ENCODE measurements around the gene ZPLD1. TPM values are rescaled to one million over a fixed set of nuclear protein-coding genes. Genes with fewer than 3 reads are reported as not detected.

ZPLD1 gene
- total RNA-seq, 1 donor from 2014 or later = 0.45 TPM

DNA sequence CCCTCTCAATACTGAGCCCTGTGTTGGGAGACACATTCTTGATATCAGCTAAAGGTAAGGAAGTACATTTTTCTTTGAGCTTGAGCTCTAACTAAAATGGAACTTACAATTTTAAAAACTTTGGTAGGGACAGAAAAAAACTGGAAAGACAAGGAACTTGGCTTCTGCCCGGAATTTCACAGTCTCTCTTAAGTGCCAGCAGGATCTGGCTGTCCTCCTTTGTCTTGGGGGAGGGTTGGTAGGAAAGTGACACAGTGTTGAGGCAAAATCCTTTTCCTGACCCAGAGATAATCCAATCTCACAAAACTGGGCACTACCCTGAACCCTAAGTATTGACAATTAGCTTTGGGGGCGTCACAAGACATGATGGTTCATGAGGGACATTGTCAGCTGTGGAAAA is 45.3 kb downstream of the ZPLD1 start:
- no peak overlapping the region for H3K4me3 ChIP-seq (ENCODE audit: insufficient read depth, low read depth, low read length)
- H3K9ac ChIP-seq (ENCODE audit: low read length) = no peak overlapping the region
- no peaks in the 10 kb centered on the region for H4K20me1 ChIP-seq (ENCODE audit: insufficient read depth, low read length)
- no peak for FAIRE-seq
- H3K4me2 ChIP-seq (ENCODE audit: low read length) = no peak overlapping the region
- no peaks in the 10 kb centered on the region for H3K9me3 ChIP-seq (ENCODE audit: insufficient read depth, low read depth, low read length)
- no peaks in the 10 kb centered on the region for H3K79me2 ChIP-seq (ENCODE audit: insufficient read depth, low read length)
- Mint-ChIP-seq H3K27me3 (ENCODE audit: low read depth, unreplicated experiment) (no peaks in the 10 kb centered on the region), H3K4me3 (ENCODE audit: unreplicated experiment) (no peak overlapping the region), H3K9me3 (ENCODE audit: unreplicated experiment) (no peaks in the 10 kb centered on the region), H3K4me1 (ENCODE audit: low read depth, unreplicated experiment) (no peaks in the 10 kb centered on the region), H3K27ac (ENCODE audit: unreplicated experiment) (no peak overlapping the region), H3K36me3 (ENCODE audit: low read depth, unreplicated experiment) (no peaks in the 10 kb centered on the region)
- H3K27ac ChIP-seq (ENCODE audit: low read depth, low read length) = no peak overlapping the region
- no peak for TF ChIP-seq EZH2 (IDR thresholded peaks at IDR 0.05; ENCODE audit: insufficient read depth, low read length)
- TF ChIP-seq, protein P1, sequence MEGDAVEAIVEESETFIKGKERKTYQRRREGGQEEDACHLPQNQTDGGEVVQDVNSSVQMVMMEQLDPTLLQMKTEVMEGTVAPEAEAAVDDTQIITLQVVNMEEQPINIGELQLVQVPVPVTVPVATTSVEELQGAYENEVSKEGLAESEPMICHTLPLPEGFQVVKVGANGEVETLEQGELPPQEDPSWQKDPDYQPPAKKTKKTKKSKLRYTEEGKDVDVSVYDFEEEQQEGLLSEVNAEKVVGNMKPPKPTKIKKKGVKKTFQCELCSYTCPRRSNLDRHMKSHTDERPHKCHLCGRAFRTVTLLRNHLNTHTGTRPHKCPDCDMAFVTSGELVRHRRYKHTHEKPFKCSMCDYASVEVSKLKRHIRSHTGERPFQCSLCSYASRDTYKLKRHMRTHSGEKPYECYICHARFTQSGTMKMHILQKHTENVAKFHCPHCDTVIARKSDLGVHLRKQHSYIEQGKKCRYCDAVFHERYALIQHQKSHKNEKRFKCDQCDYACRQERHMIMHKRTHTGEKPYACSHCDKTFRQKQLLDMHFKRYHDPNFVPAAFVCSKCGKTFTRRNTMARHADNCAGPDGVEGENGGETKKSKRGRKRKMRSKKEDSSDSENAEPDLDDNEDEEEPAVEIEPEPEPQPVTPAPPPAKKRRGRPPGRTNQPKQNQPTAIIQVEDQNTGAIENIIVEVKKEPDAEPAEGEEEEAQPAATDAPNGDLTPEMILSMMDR (IDR thresholded peaks at IDR 0.05; ENCODE audit: insufficient read depth, low read depth, low read length) = no peak
- H2AFZ ChIP-seq (ENCODE audit: low read depth, low read length) = no peak overlapping the region
- no peaks in the 10 kb centered on the region for H3K4me1 ChIP-seq (ENCODE audit: insufficient read depth, low read length)
- H3K27me3 ChIP-seq (ENCODE audit: insufficient read depth, low read length) = no peaks in the 10 kb centered on the region
- no peaks in the 10 kb centered on the region for H3K36me3 ChIP-seq (ENCODE audit: insufficient read depth, low read length)
- DNase-seq (ENCODE audit: low read depth) = no peak

DNA sequence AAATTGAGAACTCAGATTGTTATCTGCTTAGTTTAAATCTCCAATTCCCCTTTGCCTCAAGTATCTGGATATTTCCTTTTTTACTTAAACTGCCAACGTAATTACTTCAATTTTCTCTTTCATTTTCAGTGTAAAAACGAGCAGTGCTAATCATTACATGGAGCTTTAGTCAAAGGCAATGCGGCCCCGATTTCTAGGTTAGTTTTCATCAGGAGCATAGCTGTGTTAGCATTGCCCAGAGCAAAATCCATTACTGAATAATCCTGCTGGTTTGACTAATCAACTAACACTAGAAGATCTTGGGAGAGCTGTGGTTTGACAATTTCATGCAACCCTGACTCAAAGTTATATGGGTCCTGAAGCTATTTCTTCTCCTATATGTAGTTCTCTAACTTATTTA is 46.2 kb downstream of the ZPLD1 start:
- H2AFZ ChIP-seq (ENCODE audit: low read depth, low read length) = no peak overlapping the region
- H3K27me3 ChIP-seq (ENCODE audit: insufficient read depth, low read length) = no peaks in the 10 kb centered on the region
- no peaks in the 10 kb centered on the region for H3K9me3 ChIP-seq (ENCODE audit: insufficient read depth, low read depth, low read length)
- no peak overlapping the region for H3K9ac ChIP-seq (ENCODE audit: low read length)
- no peaks in the 10 kb centered on the region for H3K36me3 ChIP-seq (ENCODE audit: insufficient read depth, low read length)
- Mint-ChIP-seq H3K4me3 (ENCODE audit: unreplicated experiment) (no peak overlapping the region), H3K9me3 (ENCODE audit: unreplicated experiment) (no peaks in the 10 kb centered on the region), H3K27me3 (ENCODE audit: low read depth, unreplicated experiment) (no peaks in the 10 kb centered on the region), H3K36me3 (ENCODE audit: low read depth, unreplicated experiment) (no peaks in the 10 kb centered on the region), H3K27ac (ENCODE audit: unreplicated experiment) (no peak overlapping the region), H3K4me1 (ENCODE audit: low read depth, unreplicated experiment) (no peaks in the 10 kb centered on the region)
- no peak for DNase-seq (ENCODE audit: low read depth)
- H3K27ac ChIP-seq (ENCODE audit: low read depth, low read length) = no peak overlapping the region
- no peaks in the 10 kb centered on the region for H3K4me1 ChIP-seq (ENCODE audit: insufficient read depth, low read length)
- TF ChIP-seq EZH2 (IDR thresholded peaks at IDR 0.05; ENCODE audit: insufficient read depth, low read length) = no peak
- TF ChIP-seq, protein P1 (IDR thresholded peaks at IDR 0.05; ENCODE audit: insufficient read depth, low read depth, low read length) = no peak
- H3K79me2 ChIP-seq (ENCODE audit: insufficient read depth, low read length) = no peaks in the 10 kb centered on the region
- H3K4me2 ChIP-seq (ENCODE audit: low read length) = no peak overlapping the region
- no peak for FAIRE-seq
- H4K20me1 ChIP-seq (ENCODE audit: insufficient read depth, low read length) = no peaks in the 10 kb centered on the region
- no peak overlapping the region for H3K4me3 ChIP-seq (ENCODE audit: insufficient read depth, low read depth, low read length)

GRCh38 chr3:102483556-102483955 is 48.7 kb downstream of the ZPLD1 start:
- H3K36me3 ChIP-seq (ENCODE audit: insufficient read depth, low read length) = no peaks in the 10 kb centered on the region

More at GRCh38 chr3:102483556-102483955, 48.7 kb downstream of the ZPLD1 start:
- Histone ChIP-seq H3K27ac (ENCODE audit: low read depth, low read length) (no peak overlapping the region), H4K20me1 (ENCODE audit: insufficient read depth, low read length) (no peaks in the 10 kb centered on the region), H2AFZ (ENCODE audit: low read depth, low read length) (no peak overlapping the region), H3K4me3 (ENCODE audit: insufficient read depth, low read depth, low read length) (no peak overlapping the region), H3K4me2 (ENCODE audit: low read length) (no peak overlapping the region), H3K79me2 (ENCODE audit: insufficient read depth, low read length) (no peaks in the 10 kb centered on the region), H3K4me1 (ENCODE audit: insufficient read depth, low read length) (no peaks in the 10 kb centered on the region), H3K9ac (ENCODE audit: low read length) (no peak overlapping the region), H3K9me3 (ENCODE audit: insufficient read depth, low read depth, low read length) (no peaks in the 10 kb centered on the region), H3K27me3 (ENCODE audit: insufficient read depth, low read length) (no peaks in the 10 kb centered on the region)
- Mint-ChIP-seq H3K4me3 (ENCODE audit: unreplicated experiment) (no peak overlapping the region), H3K9me3 (ENCODE audit: unreplicated experiment) (no peaks in the 10 kb centered on the region), H3K4me1 (ENCODE audit: low read depth, unreplicated experiment) (no peaks in the 10 kb centered on the region), H3K36me3 (ENCODE audit: low read depth, unreplicated experiment) (no peaks in the 10 kb centered on the region), H3K27me3 (ENCODE audit: low read depth, unreplicated experiment) (no peaks in the 10 kb centered on the region), H3K27ac (ENCODE audit: unreplicated experiment) (no peak overlapping the region)
- TF ChIP-seq, protein P1 (IDR thresholded peaks at IDR 0.05; ENCODE audit: insufficient read depth, low read depth, low read length) = no peak
- TF ChIP-seq EZH2 (IDR thresholded peaks at IDR 0.05; ENCODE audit: insufficient read depth, low read length) = no peak
- FAIRE-seq (no peak), DNase-seq (ENCODE audit: low read depth) (no peak)

All from astrocyte (in vitro differentiated cells and primary cell).